GM12878 (cell line): ENCODE data around the gene DENND2C. TPM values are rescaled to one million over a fixed set of nuclear protein-coding genes. Genes with fewer than 3 reads are reported as not detected.

Experiments
- ATAC-seq: fragments of 200-7000 bp; cut with Tn5 transposase; 3 replicates; pipeline ENCODE4 v1.9.1; 2020; ENCODE audit warnings: mild to moderate bottlenecking, moderate library complexity
- BruUV-seq: library from RNA; stranded (reverse); fragments of 400-500 nt; replicated peaks from 2 replicates; lab custom pipeline; 2021; lab: Mats Ljungman, UMichigan
- CTCF ChIA-PET: fragments of 300-600 bp; sonication (Branson Sonifier 250); formaldehyde crosslinking; extraction: SDS; loops from one replicate; lab custom pipeline; 2021; ENCODE audit warnings: inconsistent platforms; lab: Yijun Ruan, JAX
- POLR2A ChIA-PET: fragments of 350-600 bp; formaldehyde crosslinking; extraction: SDS; loops from one replicate; lab custom pipeline; 2021; ENCODE audit warnings: inconsistent platforms; lab: Charles Lee
- RAD21 ChIA-PET: fragments of 300-600 bp; sonication (Branson Sonifier 250); formaldehyde crosslinking; loops from one replicate; lab custom pipeline; 2023; ENCODE audit warnings: antibody characterized with exemption; ENCODE audit not compliant: unreplicated experiment; lab: Charles Lee
- SMC1A ChIA-PET: fragments of 300-600 bp; sonication (Branson Sonifier 250); formaldehyde crosslinking; loops from one replicate; lab custom pipeline; 2023; ENCODE audit not compliant: unreplicated experiment, uncharacterized antibody; lab: Charles Lee
- DNase-seq: peaks from one replicate; pipeline ENCODE4 v3.0.0-alpha.2; 2011; ENCODE audit warnings: low read depth, low spot score
- FAIRE-seq: peaks from 3 replicates; lab custom pipeline; 2011; peaks lifted over from hg19 to GRCh38; lab: Jason Lieb, UNC
- H2AFZ ChIP-seq: 2 replicates; pipeline ENCODE4 v1.6.0; 2011; ENCODE audit warnings: low read depth, low read length, control low read depth; ENCODE audit not compliant: control insufficient read depth
- H3K27ac ChIP-seq: 2 replicates; pipeline ENCODE4 v1.5.1; 2011; ENCODE audit warnings: control low read depth; ENCODE audit not compliant: control insufficient read depth, insufficient read depth
- H3K27me3 ChIP-seq, 2 experiments: replicated peaks in 1 of 2; 2 replicates each; pipeline versions ENCODE4 v1.6.0 to v1.6.1; 2011; ENCODE audit warnings: low read length in 1 of 2; ENCODE audit not compliant: control insufficient read depth in 2 of 2, insufficient read depth in 2 of 2
- H3K36me3 ChIP-seq, 2 experiments: 2 replicates each; pipeline ENCODE4 v1.5.1; 2011; ENCODE audit warnings: low read length in 1 of 2; ENCODE audit not compliant: control insufficient read depth in 2 of 2, insufficient read depth in 2 of 2
- H3K4me1 ChIP-seq: 2 replicates; pipeline ENCODE4 v1.6.1; 2011; ENCODE audit warnings: mild to moderate bottlenecking, low read length, moderate library complexity, mixed read lengths; ENCODE audit not compliant: control insufficient read depth, insufficient read depth
- H3K4me2 ChIP-seq: 2 replicates; pipeline ENCODE4 v1.6.0; 2011; ENCODE audit warnings: control low read depth; ENCODE audit not compliant: control insufficient read depth, insufficient read depth
- H3K4me3 ChIP-seq: fragments of 200-600 bp; sonication (generic); 2 replicates; pipeline ENCODE4 v1.5.1; 2016
- H3K79me2 ChIP-seq: 2 replicates; pipeline ENCODE4 v1.6.0; 2011; ENCODE audit warnings: low read length; ENCODE audit not compliant: control insufficient read depth, insufficient read depth
- H3K9ac ChIP-seq: 2 replicates; pipeline ENCODE4 v1.8.0; 2011; ENCODE audit warnings: low read length, control low read depth, mixed read lengths; ENCODE audit not compliant: control insufficient read depth, insufficient read depth
- H3K9me3 ChIP-seq: replicated peaks from 3 replicates; pipeline ENCODE4 v1.5.1; 2011; ENCODE audit warnings: mild to moderate bottlenecking, low read length; ENCODE audit not compliant: control insufficient read depth, insufficient read depth
- H4K20me1 ChIP-seq: 2 replicates; pipeline ENCODE4 v1.6.0; 2011; ENCODE audit not compliant: control insufficient read depth, insufficient read depth
- ATF7 ChIP-seq: fragments of 450-650 bp; IDR thresholded peaks from 2 replicates; pipeline ENCODE4 v1.6.1; 2016; ENCODE audit warnings: low read depth, mild to moderate bottlenecking
- LARP7 ChIP-seq: fragments of 450-650 bp; IDR thresholded peaks from 2 replicates; pipeline ENCODE4 v1.6.1; 2017; ENCODE audit warnings: mild to moderate bottlenecking
- MAX ChIP-seq: IDR thresholded peaks from 2 replicates; pipeline ENCODE4 v1.6.1; 2012; ENCODE audit warnings: low read depth, low read length, improper control_type of control experiment
- MTA3 ChIP-seq: IDR thresholded peaks from 2 replicates; pipeline ENCODE4 v1.6.1; 2012; ENCODE audit warnings: low read length, inconsistent platforms, borderline replicate concordance
- NR2C1 ChIP-seq: fragments of 450-650 bp; IDR thresholded peaks from 2 replicates; pipeline ENCODE4 v1.6.1; 2017; ENCODE audit warnings: antibody characterized with exemption, mild to moderate bottlenecking, moderate library complexity
- ZNF24 ChIP-seq: fragments of 450-650 bp; IDR thresholded peaks from 2 replicates; pipeline ENCODE4 v1.6.1; 2017; ENCODE audit warnings: antibody characterized with exemption, mild to moderate bottlenecking
- WGBS: methylation state at CpG from one replicate; pipeline ENCODE4 v1.1.6; 2016; ENCODE audit warnings: low lambda C conversion rate; ENCODE audit not compliant: insufficient replicate concordance, insufficient coverage; ENCODE audit errors: missing lambda C conversion rate; 5-methylcytosine and 5-hydroxymethylcytosine counted together
- in situ Hi-C: fragments of 300-500 bp; cut with MboI; formaldehyde crosslinking; loops from 9 replicates; pipeline ENCODE4 v1.14.3; 2018; ENCODE audit warnings: mixed read lengths
- intact Hi-C: fragments of 100-400 bp; cut with micrococcal nuclease; formaldehyde crosslinking; loops from one replicate; pipeline ENCODE4 v1.14.2; 2022; ENCODE audit not compliant: unreplicated experiment
- polyA plus RNA-seq, 11 experiments: library from polyadenylated mRNA; depleted of rRNA in 4 of 11; unstranded in 6 of 11; stranded (reverse) in 5 of 11; fragments of >200 nt; fragmentation: Nextera tagmentation in 4 of 11; fragmentation: Illumina TruSeq in 1 of 11; extraction: Ambion mirVana in 4 of 11; extraction: Trizol in 1 of 11; gene quantifications; 1 replicate in 1 of 11; 2 replicates in 10 of 11; pipeline versions ENCODE4 v1.2.1 to v1.2.3, GENCODE V29; 2011 to 2016; ENCODE audit warnings: inconsistent platforms in 2 of 11, missing spikeins in 2 of 11, low read depth in 1 of 11
- total RNA-seq, 4 experiments: library from RNA; depleted of rRNA in 3 of 4; stranded (reverse); fragments of >200 nt in 3 of 4; fragmentation: Illumina TruSeq in 1 of 4; extraction: Trizol in 1 of 4; gene quantifications; 2 replicates each; pipeline versions ENCODE4 v1.2.1 to v1.2.3, GENCODE V29; 2013 to 2021
- TF ChIP-seq, protein P1 (sequence below): fragments of 450-650 bp; conservative IDR thresholded peaks from 2 replicates; pipeline ENCODE4 v1.6.1; 2017; ENCODE audit warnings: mild to moderate bottlenecking, moderate library complexity

The DENND2C gene
- total and polyA plus RNA-seq, 10 of the 15 experiments (the other 5 are each of a cell fraction or from before 2014, with no cell fraction given) = 0.01 to 0.10 (median 0.06) TPM; not detected in 3

DNA sequence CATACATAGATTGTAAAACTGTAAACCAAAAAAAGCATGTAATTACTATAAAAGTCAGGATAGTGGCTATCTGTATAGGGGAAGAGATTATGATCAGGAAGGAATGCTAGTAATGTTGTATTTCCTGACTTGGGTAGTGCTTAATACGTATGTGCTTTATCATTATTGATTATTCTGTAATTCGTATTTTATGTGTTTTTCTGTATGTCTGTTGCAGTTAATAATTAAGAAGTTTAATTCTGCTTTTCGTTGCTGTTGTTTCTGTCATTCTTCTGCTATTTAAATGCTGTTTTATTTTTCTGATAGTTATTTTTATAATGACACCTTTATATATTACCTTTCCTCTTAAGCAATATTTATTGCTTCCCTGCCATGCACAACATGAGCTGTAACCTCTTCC is 129.6 kb downstream of the DENND2C start:
- Histone ChIP-seq H4K20me1 (no peaks in the 10 kb centered on the region), H3K4me2 (no peak overlapping the region), H2AFZ (no peak overlapping the region), H3K27ac (no peak overlapping the region), H3K4me1 (no peaks in the 10 kb centered on the region), H3K79me2 (no peaks in the 10 kb centered on the region), H3K4me3 (no peak overlapping the region), H3K36me3 (no peaks in the 10 kb centered on the region), H3K9me3 (no peaks in the 10 kb centered on the region), H3K9ac (no peak overlapping the region), H3K27me3 (no peaks in the 10 kb centered on the region)
- CTCF ChIA-PET = no interaction called here
- TF ChIP-seq, protein P1, sequence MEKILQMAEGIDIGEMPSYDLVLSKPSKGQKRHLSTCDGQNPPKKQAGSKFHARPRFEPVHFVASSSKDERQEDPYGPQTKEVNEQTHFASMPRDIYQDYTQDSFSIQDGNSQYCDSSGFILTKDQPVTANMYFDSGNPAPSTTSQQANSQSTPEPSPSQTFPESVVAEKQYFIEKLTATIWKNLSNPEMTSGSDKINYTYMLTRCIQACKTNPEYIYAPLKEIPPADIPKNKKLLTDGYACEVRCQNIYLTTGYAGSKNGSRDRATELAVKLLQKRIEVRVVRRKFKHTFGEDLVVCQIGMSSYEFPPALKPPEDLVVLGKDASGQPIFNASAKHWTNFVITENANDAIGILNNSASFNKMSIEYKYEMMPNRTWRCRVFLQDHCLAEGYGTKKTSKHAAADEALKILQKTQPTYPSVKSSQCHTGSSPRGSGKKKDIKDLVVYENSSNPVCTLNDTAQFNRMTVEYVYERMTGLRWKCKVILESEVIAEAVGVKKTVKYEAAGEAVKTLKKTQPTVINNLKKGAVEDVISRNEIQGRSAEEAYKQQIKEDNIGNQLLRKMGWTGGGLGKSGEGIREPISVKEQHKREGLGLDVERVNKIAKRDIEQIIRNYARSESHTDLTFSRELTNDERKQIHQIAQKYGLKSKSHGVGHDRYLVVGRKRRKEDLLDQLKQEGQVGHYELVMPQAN = no peak
- TF ChIP-seq NR2C1 (no peak), LARP7 (no peak), ZNF24 (no peak), ATF7 (no peak), MTA3 (no peak), MAX (no peak)
- FAIRE-seq = no peak
- RAD21 ChIA-PET = no interaction called here
- POLR2A ChIA-PET = no interaction called here
- in situ Hi-C loops (no loop called here), intact Hi-C loops (no loop called here)
- no peak for DNase-seq
- WGBS = 11% methylated on average over 3 of the region's 3 CpGs
- no TSS peak for BruUV-seq
- SMC1A ChIA-PET = interaction anchor here (0.8 kb wide), 1 partner anchor 19 kb away, joined by 3 read pairs; no protein-coding TSS in a partner anchor
- ATAC-seq = no peak
